Stimulated activated CD4-positive, alpha-beta T cell treated with anti-CD3 and anti-CD28 coated beads, TNF-alpha, amount 100 ng/mL, for 1 hour (primary cell): ENCODE measurements around the gene NFKBIB.

ENCODE experiments used
- DNase-seq, 3 donors: peaks; one replicate each; pipeline ENCODE4 v3.0.0-alpha.2; 2020; ENCODE audit warnings: low read depth in 3 of 3, low spot score in 1 of 3

NFKBIB gene

DNA sequence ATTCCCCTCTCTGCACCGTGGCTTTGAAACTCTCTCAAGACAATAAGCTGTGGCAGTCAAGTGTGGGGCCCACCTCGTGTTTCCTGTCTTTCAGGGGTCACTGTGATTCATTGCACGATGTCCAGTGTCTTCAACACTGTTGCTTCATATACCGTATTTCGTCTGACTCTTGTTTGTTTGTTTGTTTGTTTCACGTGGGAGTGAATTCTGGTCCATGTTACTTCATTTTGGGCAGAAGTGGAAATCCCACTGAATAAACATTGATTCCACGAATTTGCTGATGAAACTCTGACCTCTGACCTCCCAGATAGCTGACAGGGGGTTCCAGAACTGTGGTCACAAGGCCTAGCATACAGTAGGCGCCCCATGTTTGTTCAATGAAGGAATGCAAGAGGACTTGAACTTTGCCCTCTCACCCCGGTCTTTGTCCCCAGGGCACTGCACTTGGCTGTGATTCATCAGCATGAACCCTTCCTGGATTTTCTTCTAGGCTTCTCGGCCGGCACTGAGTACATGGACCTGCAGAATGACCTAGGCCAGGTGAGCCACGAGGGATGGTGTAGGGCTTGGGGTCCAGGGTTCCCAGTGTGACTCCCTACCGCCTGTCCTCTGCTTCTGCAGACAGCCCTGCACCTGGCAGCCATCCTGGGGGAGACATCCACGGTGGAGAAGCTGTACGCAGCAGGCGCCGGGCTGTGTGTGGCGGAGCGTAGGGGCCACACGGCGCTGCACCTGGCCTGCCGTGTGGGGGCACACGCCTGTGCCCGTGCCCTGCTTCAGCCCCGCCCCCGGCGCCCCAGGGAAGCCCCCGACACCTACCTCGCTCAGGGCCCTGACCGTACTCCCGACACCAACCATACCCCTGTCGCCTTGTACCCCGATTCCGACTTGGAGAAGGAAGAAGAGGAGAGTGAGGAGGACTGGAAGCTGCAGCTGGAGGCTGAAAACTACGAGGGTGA is 5.1 kb downstream of the NFKBIB start:
- no peak for DNase-seq

DNA sequence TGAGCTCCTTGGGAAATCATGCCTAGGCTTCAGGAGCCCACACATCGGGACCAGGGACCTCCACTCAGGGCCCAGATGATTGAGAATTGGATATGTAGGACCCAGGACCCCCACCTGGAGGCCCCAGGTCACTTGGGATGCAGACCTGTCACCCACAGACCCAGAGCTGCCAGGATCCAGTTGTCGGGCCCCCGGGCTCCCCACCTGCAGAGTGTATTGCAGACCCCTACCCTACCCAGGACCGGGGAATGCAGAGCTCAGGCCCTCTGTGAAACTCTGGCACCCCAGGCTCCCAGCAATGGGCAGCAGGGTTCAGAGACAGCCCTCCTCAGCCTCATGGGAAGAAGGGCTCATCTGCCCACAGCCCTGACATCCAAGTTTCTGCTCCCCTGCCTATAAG is 5.9 kb downstream of the NFKBIB start:
- no peak for DNase-seq

DNA sequence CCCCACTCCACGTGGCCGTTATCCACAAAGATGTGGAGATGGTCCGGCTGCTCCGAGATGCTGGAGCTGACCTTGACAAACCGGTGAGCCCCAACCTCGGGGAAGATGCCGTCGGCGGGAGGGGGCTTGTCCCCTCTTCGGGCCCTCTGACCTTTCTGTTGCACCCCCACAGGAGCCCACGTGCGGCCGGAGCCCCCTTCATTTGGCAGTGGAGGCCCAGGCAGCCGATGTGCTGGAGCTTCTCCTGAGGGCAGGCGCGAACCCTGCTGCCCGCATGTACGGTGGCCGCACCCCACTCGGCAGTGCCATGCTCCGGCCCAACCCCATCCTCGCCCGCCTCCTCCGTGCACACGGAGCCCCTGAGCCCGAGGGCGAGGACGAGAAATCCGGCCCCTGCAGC is 7.5 kb downstream of the NFKBIB start:
- DNase-seq: no peak

DNA sequence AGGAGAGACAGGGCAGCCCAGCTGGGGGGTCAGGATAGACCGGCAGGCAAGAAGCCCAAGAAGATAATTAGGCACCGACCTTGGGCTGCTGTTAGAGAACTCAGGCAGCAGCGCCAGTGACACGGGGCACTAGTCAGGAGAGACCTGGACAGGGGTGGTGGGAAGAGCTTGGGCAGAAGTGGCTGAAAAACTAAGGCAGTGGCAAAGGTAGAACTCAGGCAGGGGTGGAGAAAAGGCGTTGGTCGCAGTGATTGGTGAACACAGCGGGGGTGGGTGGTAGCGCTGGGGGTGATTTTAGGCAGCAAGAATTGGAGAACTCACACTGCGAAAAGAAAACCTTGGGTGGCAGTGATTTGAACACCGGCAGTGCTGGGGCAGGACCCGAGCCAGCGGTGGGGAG is 7.9 kb downstream of the NFKBIB start:
- DNase-seq: no peak

DNA sequence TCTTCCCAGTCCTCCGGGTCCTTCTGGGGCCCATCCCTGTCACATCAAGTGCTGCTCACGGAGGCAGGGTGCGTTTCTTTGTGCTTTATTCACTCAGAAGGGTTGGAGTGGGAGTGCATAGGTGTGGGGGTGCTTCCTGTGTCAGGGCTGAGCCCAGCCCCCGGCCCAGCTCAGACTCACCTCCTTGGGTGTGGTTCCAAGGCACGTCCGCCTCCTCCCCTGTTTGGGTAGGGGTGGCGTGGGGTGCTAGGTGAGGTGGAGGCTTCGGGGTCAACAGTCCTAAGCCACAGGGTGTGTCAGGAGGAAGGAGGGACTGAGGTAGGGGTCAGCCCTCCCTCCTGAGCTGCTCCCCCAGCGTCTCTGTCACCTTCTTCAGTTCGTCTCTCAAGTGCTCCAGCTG is 9.1 kb downstream of the NFKBIB start:
- DNase-seq: no peak

DNA sequence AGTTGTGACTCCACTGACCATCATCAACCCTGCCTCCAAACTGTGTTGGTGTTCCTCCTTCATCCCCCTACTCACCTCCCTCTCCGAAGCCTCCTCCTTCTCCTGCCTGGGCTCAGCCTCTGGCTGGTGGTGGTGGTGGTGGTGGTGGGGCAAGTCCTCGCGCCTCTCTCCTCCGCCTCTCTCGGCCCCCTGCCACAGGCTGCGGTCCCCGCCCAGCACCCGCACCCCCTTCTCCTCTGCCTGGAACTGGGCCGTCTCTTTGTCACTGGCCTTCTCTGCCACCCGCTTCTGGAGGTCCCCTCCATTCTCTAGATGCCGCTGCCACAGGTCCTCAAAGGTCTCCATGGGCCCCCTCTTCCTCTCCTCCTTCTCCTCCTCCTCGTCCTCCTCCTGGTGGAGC is 10.7 kb downstream of the NFKBIB start:
- no peak for DNase-seq

DNA sequence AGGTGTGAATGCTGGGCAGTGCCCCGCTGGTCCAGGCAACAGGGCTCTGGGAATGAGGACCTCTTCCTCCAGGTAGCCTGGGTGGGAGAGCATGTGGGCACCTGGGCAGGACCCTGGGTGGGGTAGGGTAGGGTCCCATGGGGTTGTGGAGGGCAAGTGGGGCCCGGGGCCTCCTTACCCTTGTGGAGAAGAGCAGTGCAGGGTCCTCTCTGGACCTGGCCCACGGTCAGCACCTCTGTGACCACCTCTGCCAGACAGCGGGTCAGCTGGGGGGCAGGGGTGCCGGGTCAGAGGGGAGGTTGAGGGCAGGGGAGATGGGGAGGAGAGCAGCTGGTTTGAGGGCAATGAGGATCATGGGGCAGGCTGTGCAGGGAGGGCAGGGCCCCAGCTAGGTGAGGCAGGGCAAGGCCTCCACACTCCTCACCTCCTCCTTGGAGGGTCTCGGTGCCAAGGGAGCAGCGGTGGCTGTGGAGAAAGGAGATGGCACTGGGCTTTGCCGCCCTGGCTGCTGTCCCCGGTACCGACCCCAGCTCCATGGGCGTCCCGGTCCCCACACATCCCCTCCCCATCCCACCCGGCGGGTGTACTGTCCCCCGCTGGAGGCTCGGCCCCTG is 11.7 kb downstream of the NFKBIB start:
- no peak for DNase-seq

DNA sequence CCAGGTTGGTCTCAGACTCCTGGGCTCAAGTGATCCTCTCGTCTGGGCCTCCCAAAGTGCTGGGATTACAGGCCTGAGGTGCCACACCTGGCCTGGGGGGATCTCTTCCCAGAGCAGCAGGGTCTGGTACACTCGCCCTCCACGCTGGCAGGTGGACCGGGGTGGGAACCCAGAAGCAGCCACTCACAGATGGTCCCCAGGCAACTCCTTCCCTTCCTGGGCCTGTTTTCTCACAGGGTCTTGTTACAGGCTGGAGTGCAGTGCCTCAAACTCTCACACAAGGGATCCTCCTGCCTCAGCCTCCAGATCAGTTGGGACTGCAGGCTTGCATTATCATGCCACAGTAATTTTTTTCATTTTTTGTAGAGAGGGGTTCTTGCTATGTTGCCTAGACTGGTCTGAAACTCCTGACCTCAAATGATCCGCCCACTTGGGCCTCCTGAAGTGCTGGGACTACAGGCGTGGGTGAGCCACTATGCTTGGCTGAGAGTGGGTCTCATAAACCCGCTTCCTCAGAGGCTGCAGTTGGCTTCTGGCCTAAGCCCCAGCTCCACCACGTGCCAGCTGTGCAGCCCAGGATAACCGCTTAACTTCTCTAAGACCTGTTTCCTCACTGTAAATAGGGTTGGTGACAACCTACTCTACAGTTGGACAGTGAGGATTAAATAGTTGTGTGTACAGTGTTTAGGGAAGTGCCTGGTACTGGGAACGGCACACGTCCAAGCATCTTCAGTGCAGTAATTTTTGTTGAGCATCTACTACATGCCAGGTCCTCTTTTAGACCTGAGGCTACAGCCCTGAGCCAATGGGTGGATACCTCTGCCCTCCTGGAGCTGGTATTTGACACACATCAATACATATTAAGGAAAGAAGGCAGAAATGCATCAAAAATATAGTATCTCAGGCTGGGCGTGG is 13.1 kb downstream of the NFKBIB start:
- DNase-seq: no peak

DNA sequence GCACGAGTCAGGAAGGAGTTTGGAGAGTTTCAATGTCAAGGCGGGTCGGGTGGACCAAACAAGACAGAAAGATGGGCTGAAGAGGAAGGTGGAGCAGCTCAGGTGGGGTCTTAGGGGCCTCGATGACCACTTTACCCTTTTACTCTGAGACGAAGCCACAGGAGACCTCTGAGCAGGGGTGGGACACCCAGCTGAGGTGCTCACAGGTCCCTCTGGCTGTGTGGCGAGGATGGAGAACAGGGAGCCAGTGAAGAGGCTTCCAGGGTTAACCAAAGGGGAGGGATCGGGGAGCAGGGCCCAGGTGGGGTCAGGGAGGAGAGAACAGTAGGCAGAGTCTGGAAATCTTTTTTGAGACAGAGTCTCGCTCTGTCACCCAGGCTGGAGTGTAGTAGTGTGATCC is 14.2 kb downstream of the NFKBIB start:
- no peak for DNase-seq

DNA sequence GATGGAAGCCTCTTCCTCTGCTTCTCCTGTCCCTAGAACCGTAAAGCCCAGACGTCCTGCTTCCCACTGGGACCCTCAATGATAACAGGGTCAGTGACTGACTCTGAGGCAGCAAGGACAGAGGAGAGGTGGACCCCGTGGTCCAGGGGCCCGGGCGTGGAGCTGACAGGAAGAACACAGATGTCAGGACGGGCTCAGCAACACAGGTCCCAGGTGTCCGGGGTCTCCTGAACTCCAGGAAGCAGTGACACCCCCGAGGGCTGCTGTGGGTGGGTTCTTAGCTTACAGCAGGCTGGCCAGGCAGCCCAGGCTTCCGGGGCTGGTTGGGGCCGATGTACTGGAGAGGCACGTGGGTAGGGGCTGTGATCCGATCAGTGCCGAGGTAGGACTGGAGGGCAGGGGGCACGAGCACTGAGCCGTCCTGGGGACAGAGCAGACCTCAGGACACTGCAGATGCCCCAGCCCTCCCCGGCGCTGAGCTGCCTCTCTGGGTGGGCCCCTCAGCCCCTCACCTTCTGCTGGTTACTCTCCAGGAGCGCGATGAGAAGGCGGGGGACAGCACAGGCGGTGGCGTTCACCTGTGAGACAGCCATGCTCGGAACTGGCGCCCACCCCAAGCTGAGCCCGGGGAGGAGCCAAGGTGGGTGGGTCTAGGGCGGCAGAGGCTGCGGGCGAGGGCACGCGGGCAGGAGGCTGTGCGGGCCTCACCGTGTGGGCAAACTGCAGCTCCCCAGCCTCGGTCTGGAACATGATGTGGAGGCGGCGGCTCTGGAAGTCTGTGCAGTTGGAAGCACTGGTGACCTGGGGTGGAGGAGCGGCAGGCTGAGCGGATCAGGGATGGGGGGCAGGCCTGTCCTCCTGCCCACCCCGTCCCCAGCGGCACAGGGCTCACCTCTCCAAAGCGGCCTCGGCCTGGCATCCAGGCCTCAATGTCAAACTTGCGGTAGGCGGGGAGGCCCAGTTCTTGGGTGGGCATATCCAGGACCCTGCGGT is 15.9 kb downstream of the NFKBIB start:
- DNase-seq: no peak

DNA sequence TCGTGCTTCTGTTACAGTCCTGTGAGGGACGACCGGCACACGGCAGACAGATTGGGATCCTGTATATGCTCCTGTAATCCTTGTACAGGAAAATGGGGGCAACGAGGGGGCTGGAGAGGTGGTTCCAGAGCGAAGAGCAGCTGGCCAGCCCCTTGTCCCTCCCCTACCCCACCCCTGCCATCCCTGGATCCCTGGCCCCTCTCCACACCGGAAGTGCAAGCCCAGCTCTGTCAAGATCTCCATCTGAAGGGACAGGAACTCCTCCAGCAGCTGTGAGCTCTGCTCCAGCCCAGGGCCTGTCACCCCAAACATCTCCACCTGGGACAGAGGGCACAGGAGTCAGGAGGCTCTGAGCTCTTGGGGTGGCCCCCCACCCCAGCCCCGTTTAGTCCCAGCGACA is 17.7 kb downstream of the NFKBIB start:
- DNase-seq: no peak

DNA sequence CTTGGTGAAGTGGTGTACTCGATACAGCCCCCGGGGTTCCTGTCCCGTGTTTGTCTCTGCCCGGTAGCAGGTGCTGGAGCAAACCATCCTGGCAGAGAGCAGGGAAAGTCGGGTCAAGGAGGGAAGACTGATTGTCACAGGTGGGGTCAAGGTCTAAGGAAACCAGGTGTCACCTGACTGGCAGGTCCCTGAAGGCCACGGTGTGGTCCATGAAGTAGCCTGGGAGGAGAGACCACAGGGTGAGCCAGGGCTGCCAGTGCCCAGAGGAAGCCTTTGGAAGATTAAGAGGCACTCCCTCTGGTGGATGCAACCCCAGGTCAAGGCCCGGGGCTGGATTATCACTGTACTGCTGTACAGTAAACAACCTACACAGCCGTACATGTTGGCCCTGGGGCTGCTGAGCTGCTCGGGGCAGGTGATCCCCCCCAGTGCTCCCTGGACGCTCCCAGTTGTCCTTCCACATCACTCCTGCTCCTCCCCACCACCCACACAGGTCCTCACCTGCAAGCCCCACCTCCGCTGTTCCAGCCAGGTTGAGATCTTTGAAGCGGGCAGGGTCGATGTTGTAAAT is 18.2 kb downstream of the NFKBIB start:
- no peak for DNase-seq

DNA sequence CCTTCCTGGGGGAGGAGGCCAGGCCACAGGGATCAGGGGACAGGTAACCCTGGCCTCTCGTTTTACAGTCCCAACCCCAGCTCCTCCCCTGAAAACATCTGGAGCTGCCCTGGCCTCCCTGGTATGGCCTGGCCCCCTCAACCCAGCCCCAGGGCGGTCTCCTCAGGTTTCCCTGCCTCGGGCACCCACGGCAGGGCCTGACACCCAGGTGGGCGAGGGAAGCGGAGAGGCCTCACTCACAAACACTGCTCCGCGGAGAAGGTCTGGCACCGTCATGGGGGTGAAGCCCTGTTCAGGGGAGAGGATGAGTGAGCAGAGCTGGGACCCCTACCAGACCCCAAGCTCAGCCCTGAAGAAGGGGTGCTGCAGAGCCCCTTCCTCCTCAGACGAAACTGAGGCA is 18.8 kb downstream of the NFKBIB start:
- no peak for DNase-seq

DNA sequence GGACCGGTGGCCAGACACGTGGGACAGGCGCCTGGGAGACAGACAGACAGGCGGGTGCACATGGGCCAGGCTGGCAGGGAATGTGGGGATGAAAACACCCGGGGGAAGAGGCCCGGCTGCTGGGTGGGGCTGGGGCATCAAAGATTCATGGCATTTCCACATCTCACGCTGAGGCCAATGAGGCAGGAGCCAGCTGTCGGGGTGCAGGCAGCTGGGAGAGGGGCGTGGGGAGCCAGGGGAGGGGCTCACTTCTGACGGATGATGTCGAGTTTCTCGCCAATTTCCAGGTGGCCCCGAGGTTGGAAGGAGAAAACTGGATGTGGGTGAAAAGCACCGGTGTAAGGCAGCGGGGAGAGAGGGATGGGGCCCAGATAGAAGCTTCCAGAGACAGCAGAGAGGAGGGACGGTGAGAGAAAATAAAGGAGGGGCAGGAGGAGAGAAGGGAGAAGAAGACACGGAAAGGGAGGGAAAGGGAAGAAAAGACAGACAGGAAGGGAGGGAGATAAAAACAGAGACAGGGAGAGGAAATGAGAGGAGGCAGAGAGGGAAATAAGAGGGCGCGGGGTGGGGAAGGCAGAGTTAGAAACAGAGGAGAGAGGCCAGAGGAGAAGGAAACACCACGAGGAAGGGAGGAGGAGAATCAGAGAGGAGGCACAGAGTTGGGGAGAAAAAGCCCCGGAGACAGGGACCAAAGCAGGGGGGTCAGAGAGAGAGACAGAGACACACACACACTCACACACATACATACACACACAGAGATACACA is 20.2 kb downstream of the NFKBIB start:
- DNase-seq: no peak

DNA sequence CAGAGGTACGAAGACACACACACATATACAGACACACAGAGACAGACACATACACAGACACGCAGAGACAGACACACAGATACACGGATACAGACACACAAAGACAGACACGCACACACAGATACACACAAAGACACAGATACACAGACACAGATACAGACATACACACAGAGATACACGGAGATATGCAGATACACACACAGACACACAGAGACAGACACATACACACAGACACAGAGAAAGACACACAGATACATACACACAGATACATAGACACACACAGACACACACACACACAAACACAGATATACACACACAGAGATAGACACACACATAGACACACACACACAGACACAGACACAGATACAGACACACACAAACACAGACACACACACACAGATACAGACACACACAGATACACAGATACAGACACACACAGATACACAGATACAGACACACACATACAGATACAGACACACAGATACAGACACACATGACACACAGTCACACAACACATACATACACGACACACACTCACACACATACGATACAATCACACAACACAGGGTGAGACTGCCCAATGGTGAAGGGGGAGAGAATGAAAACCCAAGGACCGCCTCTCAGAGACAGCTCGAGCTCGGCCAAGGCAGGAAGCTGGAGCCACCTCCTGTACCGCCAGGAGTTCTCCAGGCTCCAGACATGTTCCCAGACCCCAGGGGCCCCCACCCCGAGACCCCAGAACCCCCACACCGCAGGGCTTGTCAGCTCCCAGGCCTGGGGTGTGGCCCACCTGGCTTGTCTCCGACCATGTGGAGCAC is 21.0 kb downstream of the NFKBIB start:
- no peak for DNase-seq

DNA sequence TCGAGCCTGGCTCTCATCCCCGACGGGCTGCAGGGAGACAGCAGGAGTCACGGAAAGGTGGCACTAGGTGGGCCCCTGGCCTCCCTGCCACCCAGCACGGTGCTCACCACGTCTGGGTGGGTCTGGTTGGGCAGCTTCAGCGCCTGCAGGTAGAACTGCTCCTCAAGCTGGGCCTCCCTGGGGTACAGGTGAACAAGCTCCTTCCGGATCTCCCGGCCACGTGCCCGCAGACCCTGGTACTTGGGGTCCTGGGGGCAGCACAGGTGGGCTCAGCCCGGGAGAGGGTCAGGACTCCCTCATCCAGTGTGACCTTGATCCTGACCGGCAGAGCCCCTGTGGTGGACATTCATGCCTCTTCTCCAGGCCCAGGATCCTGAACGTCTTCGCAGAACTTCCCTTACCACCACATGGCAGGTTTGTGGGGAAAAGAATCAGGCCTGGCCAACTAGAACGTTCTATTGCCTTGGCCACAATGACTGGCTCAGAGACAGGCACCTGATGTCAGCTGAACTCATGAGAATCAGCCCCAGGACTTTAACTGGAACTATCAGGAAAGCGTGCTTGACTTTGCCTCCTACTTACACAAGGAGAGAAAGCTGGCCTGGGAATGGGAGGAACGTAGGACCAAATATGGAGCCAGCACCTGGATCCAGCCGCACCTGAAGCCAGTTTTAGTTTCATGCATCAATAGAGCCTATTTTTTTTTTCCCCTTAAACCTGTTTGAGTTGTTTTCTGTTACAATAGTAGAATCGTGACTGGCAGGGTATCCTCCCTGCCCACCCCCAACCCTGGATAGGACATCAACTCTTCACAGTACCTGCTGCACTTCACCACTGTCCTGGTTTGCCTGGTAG is 21.9 kb downstream of the NFKBIB start:
- no peak for DNase-seq

DNA sequence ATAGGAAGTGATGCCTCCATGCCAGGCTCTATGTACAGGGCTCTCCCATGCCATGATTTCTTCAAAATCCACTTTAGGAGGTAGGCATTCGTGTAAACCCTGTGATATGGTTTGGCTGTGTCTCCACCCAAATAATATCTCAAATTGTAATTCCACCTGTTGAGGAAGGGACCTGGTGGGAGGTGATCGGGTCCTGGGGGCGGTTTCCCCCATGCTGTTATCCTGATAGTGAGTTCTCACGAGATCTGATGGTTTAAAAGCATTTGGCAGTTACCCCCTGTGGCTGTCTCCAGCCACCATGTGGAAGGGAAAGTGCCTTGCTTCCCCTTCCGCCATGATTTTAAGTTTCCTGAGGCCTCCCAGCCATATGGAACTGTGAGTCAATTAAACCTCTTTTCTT is 22.7 kb downstream of the NFKBIB start:
- DNase-seq: no peak

DNA sequence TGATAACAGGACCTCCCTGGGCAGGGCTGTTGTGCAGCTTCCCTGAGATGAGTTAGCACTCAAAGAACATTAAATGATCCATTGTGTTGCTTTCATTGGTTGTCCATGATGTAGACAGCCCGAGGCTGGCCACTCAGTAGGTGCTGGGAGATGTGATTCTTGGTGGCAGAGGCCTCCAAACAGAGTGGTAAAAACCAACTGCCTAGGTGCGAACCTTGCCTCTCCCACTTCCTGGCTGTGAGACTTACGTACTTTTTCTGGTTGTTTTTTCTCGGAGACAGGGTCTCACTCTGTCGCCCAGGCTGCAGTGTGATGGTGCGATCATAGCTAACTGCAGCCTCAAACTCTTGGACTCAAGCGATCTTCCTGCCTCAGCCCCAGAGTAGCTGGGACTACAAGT is 24.6 kb downstream of the NFKBIB start:
- no peak for DNase-seq
